Hepatocyte (in vitro differentiated cells): Measurements from ENCODE around the gene NUDT22.

Source experiments
- EZH2 ChIP-seq: fragments of 200-600 bp; sonication (generic); IDR thresholded peaks from 2 replicates; pipeline ENCODE4 v1.6.1; 2016; ENCODE audit warnings: antibody characterized with exemption, mild to moderate bottlenecking, borderline replicate concordance
- TF ChIP-seq, protein P1 (sequence below): fragments of 200-600 bp; sonication (generic); IDR thresholded peaks from 2 replicates; pipeline ENCODE4 v1.5.1; 2016; ENCODE audit warnings: antibody characterized with exemption, mild to moderate bottlenecking; ENCODE audit not compliant: poor library complexity

DNA sequence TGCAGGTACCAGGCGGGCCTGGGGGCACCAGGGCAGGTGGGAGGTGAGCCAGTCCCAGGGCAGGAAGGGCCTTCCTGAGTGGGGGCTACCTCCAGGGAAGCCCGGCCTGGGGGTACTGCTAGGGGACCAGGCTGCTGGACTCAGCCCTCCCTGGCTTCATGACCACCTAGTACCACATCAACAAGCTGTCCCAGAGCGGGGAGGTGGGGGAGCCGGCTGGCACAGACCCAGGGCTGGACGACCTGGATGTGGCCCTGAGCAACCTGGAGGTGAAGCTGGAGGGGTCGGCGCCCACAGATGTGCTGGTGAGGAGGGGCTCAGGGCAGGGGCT is 6.8 kb upstream of the NUDT22 start:
- TF ChIP-seq, protein P1, sequence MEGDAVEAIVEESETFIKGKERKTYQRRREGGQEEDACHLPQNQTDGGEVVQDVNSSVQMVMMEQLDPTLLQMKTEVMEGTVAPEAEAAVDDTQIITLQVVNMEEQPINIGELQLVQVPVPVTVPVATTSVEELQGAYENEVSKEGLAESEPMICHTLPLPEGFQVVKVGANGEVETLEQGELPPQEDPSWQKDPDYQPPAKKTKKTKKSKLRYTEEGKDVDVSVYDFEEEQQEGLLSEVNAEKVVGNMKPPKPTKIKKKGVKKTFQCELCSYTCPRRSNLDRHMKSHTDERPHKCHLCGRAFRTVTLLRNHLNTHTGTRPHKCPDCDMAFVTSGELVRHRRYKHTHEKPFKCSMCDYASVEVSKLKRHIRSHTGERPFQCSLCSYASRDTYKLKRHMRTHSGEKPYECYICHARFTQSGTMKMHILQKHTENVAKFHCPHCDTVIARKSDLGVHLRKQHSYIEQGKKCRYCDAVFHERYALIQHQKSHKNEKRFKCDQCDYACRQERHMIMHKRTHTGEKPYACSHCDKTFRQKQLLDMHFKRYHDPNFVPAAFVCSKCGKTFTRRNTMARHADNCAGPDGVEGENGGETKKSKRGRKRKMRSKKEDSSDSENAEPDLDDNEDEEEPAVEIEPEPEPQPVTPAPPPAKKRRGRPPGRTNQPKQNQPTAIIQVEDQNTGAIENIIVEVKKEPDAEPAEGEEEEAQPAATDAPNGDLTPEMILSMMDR: no peak
- no peak for TF ChIP-seq EZH2
